Jurkat, Clone E6-1 (cell line): Measurements from ENCODE around the gene SSH3.

Source experiments
- DNase-seq: peaks from one replicate; pipeline ENCODE4 v3.0.0-alpha.2; 2011; ENCODE audit warnings: low read depth, low spot score
- H3K4me3 ChIP-seq: 2 replicates; pipeline ENCODE4 v1.5.1; 2011; ENCODE audit warnings: mild to moderate bottlenecking, low read length, control low read depth, moderate library complexity

The SSH3 gene

GRCh38 chr11:67288452-67289225 is 14.7 kb upstream of the SSH3 start:
- H3K4me3 ChIP-seq: peak overlapping the region; percentile 80
- DNase-seq: peak; percentile 82

- DNase-seq: no peak
These were observed 14.1 kb upstream of the SSH3 start, which contains the start of gene ANKRD13D for GRCh38 chr11:67289226-67289650. ANKRD13D (plus strand) TSS chr11:67289303; CDS start chr11:67289461, 158 bp downstream.

GRCh38 chr11:67289651-67290479 is 13.5 kb upstream of the SSH3 start:
- no peak for DNase-seq
- peak overlapping the region; percentile 71 for H3K4me3 ChIP-seq

More at GRCh38 chr11:67289226-67289650, 14.1 kb upstream of the SSH3 start, which contains the start of gene ANKRD13D:
- H3K4me3 ChIP-seq: peak within 1 kb of the TSS; percentile 80

DNA sequence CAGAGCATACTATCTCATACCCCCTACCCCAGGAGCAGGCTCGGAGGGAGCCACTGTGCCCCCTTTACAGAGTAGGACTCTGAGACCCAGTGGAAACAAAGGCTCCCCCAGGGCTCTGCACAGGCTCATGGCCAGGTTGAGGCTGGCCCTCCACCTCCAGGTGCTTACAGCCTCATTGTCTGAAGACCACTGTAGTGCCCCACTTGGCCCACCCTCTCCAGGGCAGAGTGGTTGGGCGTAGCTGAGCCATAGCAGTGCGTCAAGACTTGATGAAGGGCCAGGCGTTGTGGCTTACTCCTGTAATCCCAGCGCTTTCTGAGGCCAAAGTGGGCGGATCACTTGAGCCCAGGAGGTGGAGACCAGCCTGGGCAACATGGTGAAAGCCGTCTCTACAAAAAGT is 12.5 kb upstream of the SSH3 start:
- no peak for DNase-seq
- H3K4me3 ChIP-seq: no peak overlapping the region

GRCh38 chr11:67291481-67292381 is 11.6 kb upstream of the SSH3 start:
- no peak for DNase-seq
- H3K4me3 ChIP-seq: no peak overlapping the region

DNA sequence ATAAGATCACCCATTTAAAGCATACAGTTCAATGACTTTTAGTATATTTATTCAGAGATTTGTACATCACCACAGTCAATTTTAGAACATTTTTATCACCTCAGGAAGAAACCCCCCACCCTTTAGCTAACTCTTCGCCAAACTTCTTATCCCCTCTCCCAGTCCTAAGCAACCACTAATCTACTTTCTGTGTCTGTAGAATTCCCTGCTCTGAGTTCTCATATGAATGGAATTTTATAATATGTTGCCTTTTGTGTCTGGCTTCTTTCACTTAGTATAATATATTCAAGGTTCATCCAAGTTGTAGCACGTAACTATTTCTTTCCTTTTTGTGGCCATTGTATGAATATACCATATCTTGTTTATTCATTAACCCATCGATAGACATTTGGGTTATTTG is 10.7 kb upstream of the SSH3 start:
- H3K4me3 ChIP-seq: no peak overlapping the region
- no peak for DNase-seq

DNA sequence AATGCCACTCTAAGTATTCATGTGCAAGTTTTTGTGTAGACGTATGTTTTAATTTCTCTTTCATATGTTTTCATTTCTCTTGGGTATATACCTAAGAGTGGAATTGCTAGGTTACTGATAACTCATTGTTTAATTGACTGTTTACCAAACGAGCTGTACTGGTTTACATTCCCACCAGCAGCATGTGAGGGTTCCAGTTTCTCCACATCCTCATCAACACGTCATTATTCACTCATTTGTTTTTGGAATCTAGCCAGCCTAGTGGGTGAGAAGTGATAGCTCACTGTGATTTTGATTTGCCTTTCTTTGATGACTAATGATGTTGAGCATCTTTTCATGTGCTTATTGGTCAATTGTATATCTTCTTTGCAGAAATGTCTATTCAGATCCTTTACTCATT is 10.2 kb upstream of the SSH3 start:
- no peak overlapping the region for H3K4me3 ChIP-seq
- DNase-seq: no peak

DNA sequence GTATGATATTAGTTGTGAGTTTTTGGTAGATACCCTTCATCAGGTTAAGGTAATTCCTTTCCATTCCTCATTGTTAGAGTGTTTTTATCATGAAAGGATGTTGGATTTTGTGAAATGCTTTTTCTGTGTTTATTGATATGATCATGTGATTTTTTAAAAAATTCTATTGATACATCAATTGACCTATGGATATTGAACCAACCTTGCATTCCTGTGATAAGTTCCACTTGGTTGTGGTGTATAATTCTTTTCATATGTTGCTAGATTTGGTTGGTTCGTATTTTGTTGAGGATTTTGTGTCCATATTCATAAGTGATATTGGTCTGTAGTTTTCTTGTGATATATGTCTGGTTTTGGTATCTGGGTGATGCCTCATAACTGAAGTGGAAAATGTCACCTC is 7.5 kb upstream of the SSH3 start:
- no peak for DNase-seq
- H3K4me3 ChIP-seq: no peak overlapping the region

- no peak for DNase-seq
These were observed 4.5 kb upstream of the SSH3 start for GRCh38 chr11:67298786-67299185.

DNA sequence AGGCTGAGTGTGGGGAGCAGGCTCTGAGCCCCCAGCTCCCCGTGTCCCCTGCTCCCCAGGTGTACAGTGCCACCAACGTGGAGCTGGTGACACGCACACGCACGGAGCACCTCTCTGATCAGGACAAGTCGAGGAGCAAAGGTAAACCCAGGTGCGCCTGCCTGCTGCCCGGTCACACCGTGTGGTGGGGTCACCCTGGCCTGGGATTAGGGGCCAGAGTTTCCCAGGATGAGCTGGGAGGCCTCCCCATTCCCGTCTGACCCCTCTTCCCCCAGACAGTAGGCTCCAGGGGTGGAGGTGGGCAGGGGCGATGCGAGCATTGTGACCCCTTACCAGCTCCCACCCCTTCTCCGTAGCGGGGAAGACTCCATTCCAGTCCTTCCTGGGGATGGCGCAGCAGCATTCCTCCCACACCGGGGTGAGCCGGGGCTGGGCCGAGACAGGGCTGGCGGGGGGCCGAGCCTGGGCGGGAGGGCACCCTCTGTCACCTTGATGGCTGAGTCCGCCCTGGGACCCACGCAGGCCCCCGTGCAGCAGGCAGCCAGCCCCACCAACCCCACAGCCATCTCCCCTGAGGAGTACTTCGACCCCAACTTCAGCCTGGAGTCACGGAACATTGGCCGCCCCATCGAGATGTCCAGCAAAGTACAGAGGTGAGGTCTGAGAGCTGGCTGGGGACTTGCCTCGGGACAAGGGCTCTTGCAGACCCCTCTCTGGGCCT is 3.7 kb upstream of the SSH3 start:
- no peak overlapping the region for H3K4me3 ChIP-seq
- no peak for DNase-seq

More at GRCh38 chr11:67298786-67299185, 4.5 kb upstream of the SSH3 start:
- H3K4me3 ChIP-seq: no peak overlapping the region

DNA sequence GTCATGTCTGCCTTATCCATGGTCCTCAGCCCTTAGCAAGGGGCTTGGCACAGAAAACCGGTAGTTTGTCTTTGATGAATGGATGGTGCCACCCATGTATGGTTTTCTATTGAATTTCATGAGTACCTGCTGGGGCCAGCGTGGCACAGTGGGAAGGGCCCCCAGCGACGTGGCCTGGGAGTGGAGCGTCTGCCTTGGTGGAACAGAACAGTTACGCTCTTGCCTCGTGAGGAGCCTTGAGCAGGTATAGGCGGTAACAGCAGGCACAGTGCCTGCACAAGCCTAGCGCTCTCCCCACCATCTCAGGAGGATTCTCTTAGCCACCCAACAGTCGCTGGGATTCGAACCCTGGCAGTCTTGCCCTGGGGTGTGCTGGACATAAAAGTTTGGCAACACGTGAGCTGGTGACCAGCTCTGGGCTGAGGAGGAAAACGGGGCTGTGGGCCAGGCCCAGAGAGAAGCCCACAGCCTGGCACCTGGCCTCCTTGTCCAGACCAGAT is 3.0 kb upstream of the SSH3 start:
- DNase-seq: no peak
- H3K4me3 ChIP-seq: no peak overlapping the region

DNA sequence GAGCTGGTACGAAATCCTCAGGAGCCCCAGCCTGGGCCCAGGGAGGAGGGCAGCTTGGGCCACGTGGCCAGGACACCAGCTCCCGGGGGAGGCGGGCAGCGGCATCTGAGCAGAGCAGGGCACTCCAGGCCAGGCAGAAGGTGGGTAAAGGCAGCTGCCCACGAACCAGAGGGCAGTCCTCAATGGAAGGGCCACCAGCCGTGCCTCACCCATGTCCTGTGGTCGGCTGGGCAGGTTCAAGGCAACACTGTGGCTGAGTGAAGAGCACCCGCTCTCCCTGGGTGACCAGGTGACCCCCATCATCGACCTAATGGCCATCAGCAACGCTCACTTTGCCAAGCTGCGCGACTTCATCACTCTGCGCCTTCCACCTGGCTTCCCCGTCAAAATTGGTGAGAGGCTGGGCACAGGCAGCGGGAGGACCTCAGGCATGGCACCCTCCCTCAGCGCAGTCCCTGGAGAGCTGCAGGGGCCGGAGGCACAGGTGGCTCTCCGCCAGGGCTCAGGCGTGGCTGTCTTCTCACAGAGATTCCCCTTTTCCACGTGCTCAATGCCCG is 2.5 kb upstream of the SSH3 start:
- H3K4me3 ChIP-seq: no peak overlapping the region
- DNase-seq: no peak

DNA sequence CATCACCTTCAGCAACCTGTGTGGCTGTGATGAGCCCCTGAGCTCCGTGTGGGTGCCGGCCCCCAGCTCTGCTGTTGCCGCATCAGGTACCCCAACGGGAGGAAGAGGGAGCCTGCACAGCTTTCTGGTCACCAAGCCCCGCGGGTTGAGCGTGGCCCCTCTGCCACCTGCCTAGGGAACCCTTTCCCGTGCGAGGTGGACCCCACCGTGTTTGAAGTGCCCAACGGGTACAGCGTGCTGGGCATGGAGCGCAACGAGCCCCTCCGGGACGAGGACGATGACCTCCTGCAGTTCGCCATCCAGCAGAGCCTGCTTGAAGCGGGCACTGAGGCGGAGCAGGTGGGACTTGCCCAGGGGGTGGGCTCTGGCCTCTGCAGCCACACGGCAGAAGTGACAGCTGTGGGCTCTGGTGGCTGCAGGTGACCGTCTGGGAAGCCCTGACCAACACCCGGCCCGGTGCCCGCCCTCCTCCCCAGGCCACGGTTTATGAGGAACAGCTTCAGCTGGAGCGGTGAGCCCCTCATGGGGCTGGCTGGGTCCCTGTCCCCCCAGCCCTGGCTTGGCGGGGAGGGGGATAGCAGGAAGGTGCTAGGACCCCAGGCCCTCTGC is 1.9 kb upstream of the SSH3 start:
- no peak overlapping the region for H3K4me3 ChIP-seq

GRCh38 chr11:67301951-67302516 is 1.3 kb upstream of the SSH3 start:
- no peak overlapping the region for H3K4me3 ChIP-seq
- no peak for DNase-seq

More for the DNA sequence above, 1.9 kb upstream of the SSH3 start:
- DNase-seq: no peak

GRCh38 chr11:67302571-67303131 is 679 bp upstream of the SSH3 start:
- H3K4me3 ChIP-seq: no peak overlapping the region
- DNase-seq: no peak

DNA sequence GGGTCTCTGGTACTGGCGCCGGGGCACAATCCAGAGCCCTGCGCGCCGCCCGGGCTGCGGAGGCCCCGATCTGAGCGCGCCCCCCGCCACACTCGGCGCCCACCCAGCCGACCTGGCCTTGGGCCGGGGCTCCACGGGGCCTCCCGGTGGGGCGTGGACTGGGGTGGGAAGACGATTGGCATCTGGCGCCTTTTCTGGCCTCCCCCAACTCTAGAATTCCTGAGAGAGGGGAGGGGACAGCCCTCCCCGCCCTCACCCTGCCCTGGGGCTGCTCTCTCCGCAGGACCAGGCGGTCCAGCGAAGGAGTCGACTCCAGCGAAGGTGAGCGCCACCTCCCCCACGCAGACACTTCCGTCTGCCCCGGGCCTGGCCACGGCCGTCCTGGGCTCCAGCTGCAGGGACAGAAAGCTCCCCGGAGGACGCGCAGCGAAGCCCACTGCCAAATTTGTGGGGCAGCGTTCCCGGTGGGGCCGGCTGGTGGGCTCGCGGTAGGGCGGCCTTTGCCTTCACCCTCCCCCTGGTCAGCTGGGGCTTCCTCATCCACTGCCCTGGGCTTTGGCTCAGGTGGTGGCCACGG is 593 bp downstream of the SSH3 start:
- H3K4me3 ChIP-seq: no peak overlapping the region

More for the DNA sequence above, 593 bp downstream of the SSH3 start:
- no peak for DNase-seq
